Measurements from ENCODE around the gene FAM180A. TPM values are rescaled to one million over a fixed set of nuclear protein-coding genes. Genes with fewer than 3 reads are reported as not detected.

Gene FAM180A
- polyA plus RNA-seq, 1 donor from 2014 or later = not detected

DNA sequence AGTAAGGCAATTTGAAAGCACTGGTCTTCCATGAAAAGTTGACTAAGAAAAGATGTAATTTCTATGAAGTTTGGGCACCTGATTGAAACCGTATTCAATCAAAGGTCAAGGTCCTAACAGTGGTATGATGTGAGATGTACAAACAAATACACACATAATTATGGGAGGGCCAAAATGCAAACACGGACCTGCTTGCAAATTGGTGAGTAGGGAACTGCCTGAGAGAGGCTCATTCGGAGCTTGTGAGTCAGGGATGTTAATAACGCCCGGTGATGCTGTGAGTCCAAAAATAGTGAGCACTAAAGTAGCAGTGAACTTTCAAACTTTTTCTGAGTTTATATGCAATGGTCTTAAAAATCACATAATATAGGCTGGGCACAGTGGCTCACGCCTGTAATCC is 34.2 kb upstream of the FAM180A start:
- Histone ChIP-seq H3K27ac (ENCODE audit: low read length) (no peak overlapping the region), H3K27me3 (ENCODE audit: insufficient read depth, low read depth, low read length) (no peaks in the 10 kb centered on the region), H3K36me3 (ENCODE audit: insufficient read depth, low read length) (no peaks in the 10 kb centered on the region), H3K9me3 (ENCODE audit: low read length) (no peaks in the 10 kb centered on the region), H4K20me1 (ENCODE audit: insufficient read depth) (no peaks in the 10 kb centered on the region), H3K9me2 (ENCODE audit: insufficient read depth, low read length) (no peaks in the 10 kb centered on the region), H3K79me2 (replicated peaks; ENCODE audit: insufficient read depth, low read length) (no peaks in the 10 kb centered on the region), H2AFZ (ENCODE audit: low read depth, low read length) (no peak overlapping the region), H3K4me2 (ENCODE audit: low read length) (no peak overlapping the region), H3K4me3 (ENCODE audit: low read length) (no peak overlapping the region), H3F3A (ENCODE audit: insufficient read depth, low read length, poor library complexity, severe bottlenecking) (no peaks in the 10 kb centered on the region), H3K9ac (ENCODE audit: low read length) (no peak overlapping the region)
- TF ChIP-seq, protein P1, sequence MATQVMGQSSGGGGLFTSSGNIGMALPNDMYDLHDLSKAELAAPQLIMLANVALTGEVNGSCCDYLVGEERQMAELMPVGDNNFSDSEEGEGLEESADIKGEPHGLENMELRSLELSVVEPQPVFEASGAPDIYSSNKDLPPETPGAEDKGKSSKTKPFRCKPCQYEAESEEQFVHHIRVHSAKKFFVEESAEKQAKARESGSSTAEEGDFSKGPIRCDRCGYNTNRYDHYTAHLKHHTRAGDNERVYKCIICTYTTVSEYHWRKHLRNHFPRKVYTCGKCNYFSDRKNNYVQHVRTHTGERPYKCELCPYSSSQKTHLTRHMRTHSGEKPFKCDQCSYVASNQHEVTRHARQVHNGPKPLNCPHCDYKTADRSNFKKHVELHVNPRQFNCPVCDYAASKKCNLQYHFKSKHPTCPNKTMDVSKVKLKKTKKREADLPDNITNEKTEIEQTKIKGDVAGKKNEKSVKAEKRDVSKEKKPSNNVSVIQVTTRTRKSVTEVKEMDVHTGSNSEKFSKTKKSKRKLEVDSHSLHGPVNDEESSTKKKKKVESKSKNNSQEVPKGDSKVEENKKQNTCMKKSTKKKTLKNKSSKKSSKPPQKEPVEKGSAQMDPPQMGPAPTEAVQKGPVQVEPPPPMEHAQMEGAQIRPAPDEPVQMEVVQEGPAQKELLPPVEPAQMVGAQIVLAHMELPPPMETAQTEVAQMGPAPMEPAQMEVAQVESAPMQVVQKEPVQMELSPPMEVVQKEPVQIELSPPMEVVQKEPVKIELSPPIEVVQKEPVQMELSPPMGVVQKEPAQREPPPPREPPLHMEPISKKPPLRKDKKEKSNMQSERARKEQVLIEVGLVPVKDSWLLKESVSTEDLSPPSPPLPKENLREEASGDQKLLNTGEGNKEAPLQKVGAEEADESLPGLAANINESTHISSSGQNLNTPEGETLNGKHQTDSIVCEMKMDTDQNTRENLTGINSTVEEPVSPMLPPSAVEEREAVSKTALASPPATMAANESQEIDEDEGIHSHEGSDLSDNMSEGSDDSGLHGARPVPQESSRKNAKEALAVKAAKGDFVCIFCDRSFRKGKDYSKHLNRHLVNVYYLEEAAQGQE (IDR thresholded peaks at IDR 0.05; ENCODE audit: borderline replicate concordance) = no peak
- TF ChIP-seq POLR2AphosphoS5 (IDR thresholded peaks at IDR 0.05) (no peak), EP300 (conservative IDR thresholded peaks at IDR 0.05; ENCODE audit: poor library complexity, severe bottlenecking) (no peak), RAD21 (conservative IDR thresholded peaks at IDR 0.05) (no peak), MXI1 (conservative IDR thresholded peaks at IDR 0.05; ENCODE audit: poor library complexity, severe bottlenecking) (no peak), SMC3 (conservative IDR thresholded peaks at IDR 0.05; ENCODE audit: poor library complexity) (no peak), EZH2 (IDR thresholded peaks at IDR 0.05; ENCODE audit: borderline replicate concordance, insufficient read depth, low read length, poor library complexity, severe bottlenecking) (no peak), TAF1 (IDR thresholded peaks at IDR 0.05; ENCODE audit: low read depth) (no peak)
- TF ChIP-seq, protein P2, sequence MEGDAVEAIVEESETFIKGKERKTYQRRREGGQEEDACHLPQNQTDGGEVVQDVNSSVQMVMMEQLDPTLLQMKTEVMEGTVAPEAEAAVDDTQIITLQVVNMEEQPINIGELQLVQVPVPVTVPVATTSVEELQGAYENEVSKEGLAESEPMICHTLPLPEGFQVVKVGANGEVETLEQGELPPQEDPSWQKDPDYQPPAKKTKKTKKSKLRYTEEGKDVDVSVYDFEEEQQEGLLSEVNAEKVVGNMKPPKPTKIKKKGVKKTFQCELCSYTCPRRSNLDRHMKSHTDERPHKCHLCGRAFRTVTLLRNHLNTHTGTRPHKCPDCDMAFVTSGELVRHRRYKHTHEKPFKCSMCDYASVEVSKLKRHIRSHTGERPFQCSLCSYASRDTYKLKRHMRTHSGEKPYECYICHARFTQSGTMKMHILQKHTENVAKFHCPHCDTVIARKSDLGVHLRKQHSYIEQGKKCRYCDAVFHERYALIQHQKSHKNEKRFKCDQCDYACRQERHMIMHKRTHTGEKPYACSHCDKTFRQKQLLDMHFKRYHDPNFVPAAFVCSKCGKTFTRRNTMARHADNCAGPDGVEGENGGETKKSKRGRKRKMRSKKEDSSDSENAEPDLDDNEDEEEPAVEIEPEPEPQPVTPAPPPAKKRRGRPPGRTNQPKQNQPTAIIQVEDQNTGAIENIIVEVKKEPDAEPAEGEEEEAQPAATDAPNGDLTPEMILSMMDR (IDR thresholded peaks at IDR 0.05; ENCODE audit: poor library complexity, severe bottlenecking) = no peak

DNA sequence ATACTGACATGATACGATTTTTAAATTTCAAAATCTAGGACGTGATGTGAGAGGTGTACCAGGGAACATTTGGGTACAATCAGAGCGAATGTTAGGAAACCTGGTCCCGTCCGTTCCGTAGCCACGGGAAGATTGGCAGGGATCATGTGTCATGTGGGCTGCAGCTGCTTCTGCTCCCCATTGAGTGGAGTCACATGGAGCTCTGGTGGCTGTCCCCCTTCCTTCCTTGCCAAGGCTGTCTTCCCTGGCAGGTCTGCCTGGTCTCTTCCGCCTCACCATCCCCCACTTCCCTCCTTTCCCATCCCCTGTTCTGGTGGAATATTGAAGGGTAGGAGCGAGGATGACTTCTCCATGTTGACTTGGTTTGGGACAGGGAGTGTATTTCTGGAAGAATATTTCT is 33.8 kb upstream of the FAM180A start:
- Histone ChIP-seq H3K36me3 (ENCODE audit: insufficient read depth, low read length) (no peaks in the 10 kb centered on the region), H3K27me3 (ENCODE audit: insufficient read depth, low read depth, low read length) (no peaks in the 10 kb centered on the region), H3K4me3 (ENCODE audit: low read length) (no peak overlapping the region), H4K20me1 (ENCODE audit: insufficient read depth) (no peaks in the 10 kb centered on the region), H2AFZ (ENCODE audit: low read depth, low read length) (no peak overlapping the region), H3K9me2 (ENCODE audit: insufficient read depth, low read length) (no peaks in the 10 kb centered on the region), H3K79me2 (replicated peaks; ENCODE audit: insufficient read depth, low read length) (no peaks in the 10 kb centered on the region), H3K27ac (ENCODE audit: low read length) (no peak overlapping the region), H3K9ac (ENCODE audit: low read length) (no peak overlapping the region), H3K4me2 (ENCODE audit: low read length) (no peak overlapping the region), H3K9me3 (ENCODE audit: low read length) (no peaks in the 10 kb centered on the region), H3F3A (ENCODE audit: insufficient read depth, low read length, poor library complexity, severe bottlenecking) (no peaks in the 10 kb centered on the region)
- TF ChIP-seq, protein P1 (IDR thresholded peaks at IDR 0.05; ENCODE audit: borderline replicate concordance) = no peak
- TF ChIP-seq EP300 (conservative IDR thresholded peaks at IDR 0.05; ENCODE audit: poor library complexity, severe bottlenecking) (no peak), POLR2AphosphoS5 (IDR thresholded peaks at IDR 0.05) (no peak), TAF1 (IDR thresholded peaks at IDR 0.05; ENCODE audit: low read depth) (no peak), SMC3 (conservative IDR thresholded peaks at IDR 0.05; ENCODE audit: poor library complexity) (no peak), EZH2 (IDR thresholded peaks at IDR 0.05; ENCODE audit: borderline replicate concordance, insufficient read depth, low read length, poor library complexity, severe bottlenecking) (no peak), RAD21 (conservative IDR thresholded peaks at IDR 0.05) (no peak), MXI1 (conservative IDR thresholded peaks at IDR 0.05; ENCODE audit: poor library complexity, severe bottlenecking) (no peak)
- TF ChIP-seq, protein P2 (IDR thresholded peaks at IDR 0.05; ENCODE audit: poor library complexity, severe bottlenecking) = no peak
